SK-N-MC (cell line): ENCODE results near the gene SLC31A1.
"Not testable (repeated sequence)": the region's sequence is repeated elsewhere in the genome, so short reads cannot be mapped to it uniquely, and the experiment has no call there.

Experiments used
- DNase-seq: peaks from one replicate; pipeline ENCODE4 v3.0.0-alpha.2; 2011; ENCODE audit warnings: low read depth, low spot score
- H3K27ac ChIP-seq: fragments of 200-600 bp; sonication (generic); 2 replicates; pipeline ENCODE4 v1.5.1; 2016; ENCODE audit warnings: mixed run types
- H3K36me3 ChIP-seq: fragments of 200-600 bp; sonication (generic); 2 replicates; pipeline ENCODE4 v1.6.1; 2017; ENCODE audit warnings: antibody characterized with exemption, low read length, mixed read lengths; ENCODE audit not compliant: insufficient read depth
- H3K4me3 ChIP-seq: fragments of 200-600 bp; sonication (generic); 2 replicates; pipeline ENCODE4 v1.5.1; 2016
- H3K9ac ChIP-seq: fragments of 200-600 bp; sonication (generic); 2 replicates; pipeline ENCODE4 v1.8.0; 2017; ENCODE audit warnings: mixed run types, mixed read lengths; ENCODE audit not compliant: insufficient read length
- H3K9me3 ChIP-seq: fragments of 200-600 bp; sonication (generic); 2 replicates; pipeline ENCODE4 v1.6.1; 2017; ENCODE audit warnings: low read depth, mild to moderate bottlenecking, antibody characterized with exemption, low read length, moderate library complexity, mixed read lengths
- EZH2 ChIP-seq: fragments of 200-600 bp; sonication (generic); IDR thresholded peaks from one replicate; pipeline ENCODE4 v1.6.1; 2017; ENCODE audit warnings: antibody characterized with exemption
- FOXP2 ChIP-seq: optimal IDR thresholded peaks from 2 replicates; pipeline ENCODE3; 2011; ENCODE audit warnings: mild to moderate bottlenecking, moderate library complexity; ENCODE audit not compliant: insufficient read depth; ENCODE audit errors: extremely low read length, control extremely low read depth
- POLR2AphosphoS5 ChIP-seq: IDR thresholded peaks from 2 replicates; pipeline ENCODE4 v1.6.1; 2012; ENCODE audit warnings: mild to moderate bottlenecking, low read depth, low read length, borderline replicate concordance

Gene SLC31A1

GRCh38 chr9:113246928-113247327 lies 25.6 kb downstream of the SLC31A1 start:
- H3K4me3 ChIP-seq, result no peak overlapping the region
- H3K9me3 ChIP-seq, result no peaks in the 10 kb centered on the region
- no peak for DNase-seq
- no peak for TF ChIP-seq FOXP2
- TF ChIP-seq EZH2, result no peak
- no peak for TF ChIP-seq POLR2AphosphoS5
- no peak overlapping the region for H3K9ac ChIP-seq
- no peak overlapping the region for H3K27ac ChIP-seq
- H3K36me3 ChIP-seq, result no peaks in the 10 kb centered on the region

- no peak overlapping the region for H3K27ac ChIP-seq
- no peak for TF ChIP-seq FOXP2
- no peak for TF ChIP-seq POLR2AphosphoS5
- TF ChIP-seq EZH2, result no peak
- H3K36me3 ChIP-seq, result no peaks in the 10 kb centered on the region
- no peak for DNase-seq
- no peak overlapping the region for H3K4me3 ChIP-seq
- no peaks in the 10 kb centered on the region for H3K9me3 ChIP-seq
- H3K9ac ChIP-seq, result no peak overlapping the region
These were observed 26.3 kb downstream of the SLC31A1 start for GRCh38 chr9:113247640-113248039.

- not testable (repeated sequence) for H3K4me3 ChIP-seq, H3K36me3 ChIP-seq, H3K9me3 ChIP-seq, DNase-seq, H3K9ac ChIP-seq, H3K27ac ChIP-seq
These were observed 28.3 kb downstream of the SLC31A1 start for GRCh38 chr9:113249661-113250060.

- Histone ChIP-seq H3K9ac (no peak overlapping the region), H3K27ac (no peak overlapping the region), H3K4me3 (no peak overlapping the region), H3K9me3 (no peaks in the 10 kb centered on the region), H3K36me3 (no peaks in the 10 kb centered on the region)
- TF ChIP-seq POLR2AphosphoS5 (no peak), EZH2 (no peak), FOXP2 (no peak)
- DNase-seq, result no peak
These were observed 29.5 kb downstream of the SLC31A1 start for GRCh38 chr9:113250807-113251206.

GRCh38 chr9:113254991-113255390 lies 33.6 kb downstream of the SLC31A1 start:
- Histone ChIP-seq H3K27ac (no peak overlapping the region), H3K4me3 (no peak overlapping the region), H3K9ac (no peak overlapping the region), H3K36me3 (peaks cover 7% of the 10 kb centered on the region; the same call in 1 of the 2 replicates), H3K9me3 (no peaks in the 10 kb centered on the region)
- TF ChIP-seq FOXP2 (no peak), EZH2 (no peak), POLR2AphosphoS5 (no peak)
- no peak for DNase-seq

- TF ChIP-seq FOXP2 (no peak), POLR2AphosphoS5 (no peak), EZH2 (no peak)
- DNase-seq, result no peak
- H3K27ac ChIP-seq, result no peak overlapping the region
These were observed 34.1 kb downstream of the SLC31A1 start for GRCh38 chr9:113255438-113255837.

GRCh38 chr9:113257863-113258262 lies 36.5 kb downstream of the SLC31A1 start:
- TF ChIP-seq POLR2AphosphoS5 (no peak), EZH2 (no peak), FOXP2 (no peak)
- no peak overlapping the region for H3K27ac ChIP-seq
- H3K9me3 ChIP-seq, result no peaks in the 10 kb centered on the region
- peaks cover 21% of the 10 kb centered on the region; the same call in 1 of the 2 replicates for H3K36me3 ChIP-seq
- no peak overlapping the region for H3K4me3 ChIP-seq
- H3K9ac ChIP-seq, result no peak overlapping the region
- no peak for DNase-seq

More at GRCh38 chr9:113255438-113255837, 34.1 kb downstream of the SLC31A1 start:
- Histone ChIP-seq H3K4me3 (no peak overlapping the region), H3K9me3 (no peaks in the 10 kb centered on the region), H3K36me3 (peaks cover 11% of the 10 kb centered on the region; the same call in 1 of the 2 replicates), H3K9ac (no peak overlapping the region)

GRCh38 chr9:113258282-113258681 lies 36.9 kb downstream of the SLC31A1 start:
- no peak overlapping the region for H3K4me3 ChIP-seq
- DNase-seq, result no peak
- H3K9me3 ChIP-seq, result no peaks in the 10 kb centered on the region
- H3K9ac ChIP-seq, result no peak overlapping the region
- peaks cover 21% of the 10 kb centered on the region; the same call in 1 of the 2 replicates for H3K36me3 ChIP-seq
- no peak overlapping the region for H3K27ac ChIP-seq
- TF ChIP-seq POLR2AphosphoS5 (no peak), EZH2 (no peak), FOXP2 (no peak)

GRCh38 chr9:113261917-113262671 lies 40.8 kb downstream of the SLC31A1 start:
- peaks cover 25% of the 10 kb centered on the region; the same call in 1 of the 2 replicates for H3K36me3 ChIP-seq

More at GRCh38 chr9:113261917-113262671, 40.8 kb downstream of the SLC31A1 start:
- H3K9ac ChIP-seq, result no peak overlapping the region
- no peaks in the 10 kb centered on the region for H3K9me3 ChIP-seq
- no peak overlapping the region for H3K27ac ChIP-seq
- DNase-seq, result no peak
- H3K4me3 ChIP-seq, result no peak overlapping the region
- TF ChIP-seq POLR2AphosphoS5, result no peak
- no peak for TF ChIP-seq FOXP2
- no peak for TF ChIP-seq EZH2
